Skeletal muscle satellite cell (primary cell): ENCODE results near the gene MEAF6.

Experiments used
- H3K27me3 ChIP-seq: 2 replicates; pipeline ENCODE4 v1.7.0; 2013; ENCODE audit warnings: low read length; ENCODE audit not compliant: control insufficient read depth, insufficient read depth
- H3K36me3 ChIP-seq: 2 replicates; pipeline ENCODE4 v1.7.0; 2013; ENCODE audit warnings: mild to moderate bottlenecking, control low read depth, low read length; ENCODE audit not compliant: insufficient read depth
- H3K4me1 ChIP-seq: 2 replicates; pipeline ENCODE4 v1.7.0; 2013; ENCODE audit warnings: low read length; ENCODE audit not compliant: control insufficient read depth, insufficient read depth
- H3K4me2 ChIP-seq: 2 replicates; pipeline ENCODE4 v1.7.0; 2013; ENCODE audit warnings: mild to moderate bottlenecking, low read length
- H3K4me3 ChIP-seq: 2 replicates; pipeline ENCODE4 v1.7.0; 2013; ENCODE audit warnings: low read length
- H3K9ac ChIP-seq: 2 replicates; pipeline ENCODE4 v1.7.0; 2013; ENCODE audit warnings: mild to moderate bottlenecking, low read depth, low read length, moderate library complexity
- H3K9me3 ChIP-seq: replicated peaks from 2 replicates; pipeline ENCODE4 v1.7.0; 2013; ENCODE audit warnings: mild to moderate bottlenecking, control low read depth, low read length

The MEAF6 gene

GRCh38 chr1:37476087-37476452, 38.5 kb downstream of the MEAF6 start:
- Histone ChIP-seq H3K4me1 (peaks cover 84% of the 10 kb centered on the region), H3K36me3 (peaks cover 45% of the 10 kb centered on the region), H3K9me3 (no peaks in the 10 kb centered on the region), H3K4me2 (peak overlapping the region; percentile 99), H3K9ac (peak overlapping the region; percentile 93), H3K27me3 (no peaks in the 10 kb centered on the region), H3K4me3 (peak overlapping the region; percentile 78)

GRCh38 chr1:37475380-37476086, 39.0 kb downstream of the MEAF6 start:
- H3K27me3 ChIP-seq, result no peaks in the 10 kb centered on the region
- peaks cover 40% of the 10 kb centered on the region for H3K36me3 ChIP-seq
- H3K9ac ChIP-seq, result peak overlapping the region; percentile 93
- H3K4me1 ChIP-seq, result peaks cover 88% of the 10 kb centered on the region
- H3K9me3 ChIP-seq, result no peaks in the 10 kb centered on the region
- H3K4me2 ChIP-seq, result peak overlapping the region; percentile 99
- peak overlapping the region; percentile 78 for H3K4me3 ChIP-seq

- H3K4me1 ChIP-seq, result peaks cover 81% of the 10 kb centered on the region
Observed at GRCh38 chr1:37474697-37475379, 39.7 kb downstream of the MEAF6 start.

GRCh38 chr1:37474046-37474696, 40.4 kb downstream of the MEAF6 start, which contains the start of gene ZC3H12A:
Gene ZC3H12A, plus strand, starts transcription at chr1:37474580. Its CDS starts 917 bp downstream, at chr1:37475497.
- peak within 1 kb of the TSS; percentile 78 for H3K4me3 ChIP-seq
- peak within 1 kb of the TSS; percentile 93 for H3K9ac ChIP-seq
- H3K4me2 ChIP-seq, result peak within 1 kb of the TSS; percentile 99
- no peaks in the 10 kb centered on the region for H3K9me3 ChIP-seq
- H3K4me1 ChIP-seq, result peaks cover 75% of the 10 kb centered on the region
- no peaks in the 10 kb centered on the region for H3K27me3 ChIP-seq
- peaks cover 28% of the 10 kb centered on the region for H3K36me3 ChIP-seq

More at GRCh38 chr1:37474697-37475379, 39.7 kb downstream of the MEAF6 start:
- Histone ChIP-seq H3K9ac (peak overlapping the region; percentile 93), H3K4me2 (peak overlapping the region; percentile 99), H3K36me3 (peaks cover 33% of the 10 kb centered on the region), H3K27me3 (no peaks in the 10 kb centered on the region), H3K4me3 (peak overlapping the region; percentile 78), H3K9me3 (no peaks in the 10 kb centered on the region)

- Histone ChIP-seq H3K36me3 (peaks cover 28% of the 10 kb centered on the region), H3K4me3 (peak overlapping the region; percentile 78), H3K4me2 (peak overlapping the region; percentile 99), H3K27me3 (no peaks in the 10 kb centered on the region), H3K9me3 (no peaks in the 10 kb centered on the region), H3K9ac (peak overlapping the region; percentile 93), H3K4me1 (peaks cover 69% of the 10 kb centered on the region)
Observed at GRCh38 chr1:37473431-37474045, 41.0 kb downstream of the MEAF6 start.

- Histone ChIP-seq H3K4me1 (peaks cover 63% of the 10 kb centered on the region), H3K9me3 (no peaks in the 10 kb centered on the region), H3K9ac (peak overlapping the region; percentile 93), H3K27me3 (no peaks in the 10 kb centered on the region), H3K36me3 (peaks cover 23% of the 10 kb centered on the region), H3K4me2 (peak overlapping the region; percentile 99), H3K4me3 (peak overlapping the region; percentile 78)
Observed at GRCh38 chr1:37472994-37473393, 41.6 kb downstream of the MEAF6 start.

- H3K4me1 ChIP-seq, result peaks cover 56% of the 10 kb centered on the region
- H3K4me3 ChIP-seq, result peak overlapping the region; percentile 58
- no peaks in the 10 kb centered on the region for H3K9me3 ChIP-seq
- H3K9ac ChIP-seq, result peak overlapping the region; percentile 68
- no peaks in the 10 kb centered on the region for H3K27me3 ChIP-seq
- peaks cover 15% of the 10 kb centered on the region for H3K36me3 ChIP-seq
- peak overlapping the region; percentile 99 for H3K4me2 ChIP-seq
Observed at GRCh38 chr1:37472281-37472680, 42.3 kb downstream of the MEAF6 start.

GRCh38 chr1:37471345-37472231, 43.0 kb downstream of the MEAF6 start:
- Histone ChIP-seq H3K27me3 (no peaks in the 10 kb centered on the region), H3K4me3 (peak overlapping the region; percentile 58), H3K9me3 (no peaks in the 10 kb centered on the region), H3K36me3 (peaks cover 9% of the 10 kb centered on the region), H3K4me1 (peaks cover 49% of the 10 kb centered on the region), H3K9ac (peak overlapping the region; percentile 68), H3K4me2 (peak overlapping the region; percentile 99)

- H3K4me1 ChIP-seq, result peaks cover 43% of the 10 kb centered on the region
- H3K36me3 ChIP-seq, result no peaks in the 10 kb centered on the region
- no peaks in the 10 kb centered on the region for H3K27me3 ChIP-seq
- H3K4me3 ChIP-seq, result no peak overlapping the region
- H3K9me3 ChIP-seq, result no peaks in the 10 kb centered on the region
- H3K9ac ChIP-seq, result no peak overlapping the region
- no peak overlapping the region for H3K4me2 ChIP-seq
Observed at GRCh38 chr1:37469386-37469785, 45.2 kb downstream of the MEAF6 start.

GRCh38 chr1:37468037-37468436, 46.5 kb downstream of the MEAF6 start:
- H3K4me1 ChIP-seq, result peaks cover 34% of the 10 kb centered on the region
- no peak overlapping the region for H3K4me3 ChIP-seq
- H3K9me3 ChIP-seq, result no peaks in the 10 kb centered on the region
- H3K36me3 ChIP-seq, result no peaks in the 10 kb centered on the region
- H3K4me2 ChIP-seq, result no peak overlapping the region
- no peak overlapping the region for H3K9ac ChIP-seq
- no peaks in the 10 kb centered on the region for H3K27me3 ChIP-seq
